Measurements from ENCODE around the gene PRKCE.

- TF ChIP-seq TAF1 (IDR thresholded peaks at IDR 0.05; ENCODE audit: borderline replicate concordance, low read depth, low read length) (no peak), RAD21 (IDR thresholded peaks at IDR 0.05; ENCODE audit: low read length) (peak; percentile 28)
Observed at GRCh38 chr2:45607701-45608100, 43.8 kb upstream of the PRKCE start.

Data from SK-N-SH (cell line).